ENCODE results near the gene FGF4.

Gene FGF4

GRCh38 chr11:69746140-69746539 is 29.0 kb downstream of the FGF4 start:
- no peak for DNase-seq
- TF ChIP-seq CTCF (IDR thresholded peaks at IDR 0.05) = no peak
- Mint-ChIP-seq H3K4me1 (peaks cover 44% of the 10 kb centered on the region), H3K27me3 (ENCODE audit: low read depth, poor library complexity) (peaks cover 28% of the 10 kb centered on the region), H3K27ac (no peak overlapping the region), H3K4me3 (no peak overlapping the region), H3K9me3 (no peaks in the 10 kb centered on the region), H3K36me3 (ENCODE audit: low read depth) (no peaks in the 10 kb centered on the region)

GRCh38 chr11:69745201-69745600 is 29.9 kb downstream of the FGF4 start:
- no peak overlapping the region for H3K4me3 Mint-ChIP-seq
- TF ChIP-seq CTCF (IDR thresholded peaks at IDR 0.05) = no peak
- H3K27me3 Mint-ChIP-seq (ENCODE audit: low read depth, poor library complexity) = peaks cover 33% of the 10 kb centered on the region
- peaks cover 44% of the 10 kb centered on the region for H3K4me1 Mint-ChIP-seq
- no peak overlapping the region for H3K27ac Mint-ChIP-seq
- H3K9me3 Mint-ChIP-seq = no peaks in the 10 kb centered on the region
- no peaks in the 10 kb centered on the region for H3K36me3 Mint-ChIP-seq (ENCODE audit: low read depth)
- DNase-seq = no peak

GRCh38 chr11:69744435-69744834 is 30.7 kb downstream of the FGF4 start:
- H3K4me3 Mint-ChIP-seq = no peak overlapping the region
- H3K27me3 Mint-ChIP-seq (ENCODE audit: low read depth, poor library complexity) = peaks cover 33% of the 10 kb centered on the region
- no peak overlapping the region for H3K27ac Mint-ChIP-seq
- H3K9me3 Mint-ChIP-seq = peaks cover 2% of the 10 kb centered on the region
- no peak for DNase-seq
- peaks cover 2% of the 10 kb centered on the region for H3K36me3 Mint-ChIP-seq (ENCODE audit: low read depth)
- H3K4me1 Mint-ChIP-seq = peaks cover 44% of the 10 kb centered on the region
- TF ChIP-seq CTCF (IDR thresholded peaks at IDR 0.05) = no peak

GRCh38 chr11:69734841-69735240 is 40.3 kb downstream of the FGF4 start:
- no peak overlapping the region for H3K27ac Mint-ChIP-seq
- DNase-seq = no peak
- peaks cover 7% of the 10 kb centered on the region for H3K4me1 Mint-ChIP-seq
- H3K36me3 Mint-ChIP-seq (ENCODE audit: low read depth) = peaks cover 12% of the 10 kb centered on the region
- H3K27me3 Mint-ChIP-seq (ENCODE audit: low read depth, poor library complexity) = peaks cover 43% of the 10 kb centered on the region
- H3K4me3 Mint-ChIP-seq = no peak overlapping the region
- H3K9me3 Mint-ChIP-seq = peaks cover 32% of the 10 kb centered on the region
- no peak for TF ChIP-seq CTCF (IDR thresholded peaks at IDR 0.05)

GRCh38 chr11:69734367-69734766 is 40.8 kb downstream of the FGF4 start:
- peaks cover 30% of the 10 kb centered on the region for H3K9me3 Mint-ChIP-seq
- peaks cover 11% of the 10 kb centered on the region for H3K4me1 Mint-ChIP-seq
- no peak for TF ChIP-seq CTCF (IDR thresholded peaks at IDR 0.05)
- peaks cover 48% of the 10 kb centered on the region for H3K27me3 Mint-ChIP-seq (ENCODE audit: low read depth, poor library complexity)
- H3K4me3 Mint-ChIP-seq = no peak overlapping the region
- H3K36me3 Mint-ChIP-seq (ENCODE audit: low read depth) = peaks cover 10% of the 10 kb centered on the region
- H3K27ac Mint-ChIP-seq = no peak overlapping the region
- DNase-seq = no peak

- Mint-ChIP-seq H3K27me3 (ENCODE audit: low read depth, poor library complexity) (peaks cover 54% of the 10 kb centered on the region), H3K4me1 (peaks cover 19% of the 10 kb centered on the region), H3K36me3 (ENCODE audit: low read depth) (peaks cover 8% of the 10 kb centered on the region)
Measured at GRCh38 chr11:69732910-69733309, 42.2 kb downstream of the FGF4 start.

More at GRCh38 chr11:69732910-69733309, 42.2 kb downstream of the FGF4 start:
- Mint-ChIP-seq H3K4me3 (no peak overlapping the region), H3K9me3 (peaks cover 24% of the 10 kb centered on the region), H3K27ac (no peak overlapping the region)
- DNase-seq = no peak
- no peak for TF ChIP-seq CTCF (IDR thresholded peaks at IDR 0.05)

Data from nephron progenitor cell (in vitro differentiated cells).